IMR-90 (cell line): ENCODE results near the gene CDH12. TPM values are rescaled to one million over a fixed set of nuclear protein-coding genes. Genes with fewer than 3 reads are reported as not detected.

Experiments
- ATAC-seq: fragments of 200-7000 bp; cut with Tn5 transposase; 2 replicates; pipeline ENCODE4 v1.9.1; 2020; ENCODE audit warnings: low read depth, mild to moderate bottlenecking, moderate library complexity
- BruUV-seq: library from RNA; stranded (reverse); fragments of 400-500 nt; replicated peaks from 2 replicates; lab custom pipeline; 2021; lab: Mats Ljungman, UMichigan
- CTCF ChIA-PET: fragments of 300-600 bp; formaldehyde crosslinking; extraction: SDS; loops from one replicate; lab custom pipeline; 2021; ENCODE audit warnings: antibody characterized with exemption; lab: Yijun Ruan, JAX
- POLR2A ChIA-PET: fragments of 300-600 bp; sonication (Branson Sonifier 250); formaldehyde crosslinking; loops from one replicate; lab custom pipeline; 2022; ENCODE audit warnings: antibody characterized with exemption; ENCODE audit not compliant: unreplicated experiment; lab: Charles Lee
- DNase-seq: peaks from one replicate; pipeline ENCODE4 v3.0.0; 2013
- H2AFZ ChIP-seq: replicated peaks from 2 replicates; pipeline ENCODE3; 2013; ENCODE audit warnings: low read length, mild to moderate bottlenecking; ENCODE audit not compliant: poor library complexity
- H2AK5ac ChIP-seq: 2 replicates; pipeline ENCODE4 v1.6.1; 2013; ENCODE audit warnings: low read depth, low read length, inconsistent platforms
- H2AK9ac ChIP-seq: replicated peaks from 2 replicates; pipeline ENCODE3; 2013; ENCODE audit warnings: mild to moderate bottlenecking, low read depth, low read length, moderate library complexity; ENCODE audit not compliant: poor library complexity
- H2BK120ac ChIP-seq: 2 replicates; pipeline ENCODE4 v1.6.1; 2013; ENCODE audit warnings: low read depth, low read length, inconsistent platforms
- H2BK15ac ChIP-seq: 3 replicates; pipeline ENCODE4 v1.6.1; 2013; ENCODE audit warnings: low read depth, low read length, inconsistent platforms
- H2BK20ac ChIP-seq: 2 replicates; pipeline ENCODE4 v1.6.1; 2013; ENCODE audit warnings: low read depth, mild to moderate bottlenecking, inconsistent platforms, low read length, moderate library complexity
- H2BK5ac ChIP-seq: 2 replicates; pipeline ENCODE4 v1.6.1; 2013; ENCODE audit warnings: mild to moderate bottlenecking, low read depth, low read length, inconsistent platforms; ENCODE audit not compliant: poor library complexity, severe bottlenecking
- H3K14ac ChIP-seq: replicated peaks from 2 replicates; pipeline ENCODE4 v1.6.1; 2013; ENCODE audit warnings: low read depth, low read length, inconsistent platforms
- H3K18ac ChIP-seq: 2 replicates; pipeline ENCODE4 v1.6.1; 2013; ENCODE audit warnings: low read depth, low read length, control low read depth
- H3K23ac ChIP-seq: 2 replicates; pipeline ENCODE4 v1.6.1; 2013; ENCODE audit warnings: low read depth, low read length, inconsistent platforms
- H3K27ac ChIP-seq: 2 replicates; pipeline ENCODE4 v1.5.1; 2013; ENCODE audit warnings: mild to moderate bottlenecking, control low read depth, low read length; ENCODE audit not compliant: insufficient read depth
- H3K27me3 ChIP-seq: 2 replicates; pipeline ENCODE4 v1.6.1; 2013; ENCODE audit warnings: low read length; ENCODE audit not compliant: control insufficient read depth, insufficient read depth
- H3K36me3 ChIP-seq: 2 replicates; pipeline ENCODE4 v1.6.1; 2013; ENCODE audit warnings: low read length, mixed read lengths; ENCODE audit not compliant: control insufficient read depth, insufficient read depth
- H3K4ac ChIP-seq: 2 replicates; pipeline ENCODE4 v1.6.1; 2013; ENCODE audit warnings: low read depth, low read length, inconsistent platforms
- H3K4me1 ChIP-seq: 2 replicates; pipeline ENCODE4 v1.6.1; 2013; ENCODE audit warnings: low read length, mixed read lengths; ENCODE audit not compliant: control insufficient read depth, insufficient read depth
- H3K4me2 ChIP-seq: 2 replicates; pipeline ENCODE4 v1.6.1; 2013; ENCODE audit warnings: low read depth, mild to moderate bottlenecking, control low read depth, low read length, moderate library complexity
- H3K4me3 ChIP-seq: 2 replicates; pipeline ENCODE4 v1.5.1; 2013; ENCODE audit warnings: low read depth, mild to moderate bottlenecking, control low read depth, low read length, moderate library complexity; ENCODE audit not compliant: insufficient read depth
- H3K56ac ChIP-seq: 2 replicates; pipeline ENCODE4 v1.6.1; 2013; ENCODE audit warnings: low read length, inconsistent platforms; ENCODE audit not compliant: insufficient read depth; ENCODE audit errors: extremely low read depth
- H3K79me1 ChIP-seq, 2 experiments: 2 replicates each; pipeline ENCODE4 v1.6.1; 2013; ENCODE audit warnings: low read length in 2 of 2, inconsistent platforms in 1 of 2, low read depth in 1 of 2
- H3K9ac ChIP-seq: 2 replicates; pipeline ENCODE4 v1.6.1; 2013; ENCODE audit warnings: low read depth, low read length, control low read depth
- H3K9me1 ChIP-seq: 2 replicates; pipeline ENCODE4 v1.6.1; 2013; ENCODE audit warnings: low read length, inconsistent platforms; ENCODE audit not compliant: insufficient read depth
- H3K9me3 ChIP-seq: 2 replicates; pipeline ENCODE4 v1.6.1; 2013; ENCODE audit warnings: low read length; ENCODE audit not compliant: control insufficient read depth, insufficient read depth
- H4K20me1 ChIP-seq: 2 replicates; pipeline ENCODE4 v1.6.1; 2013; ENCODE audit warnings: low read length, inconsistent platforms; ENCODE audit not compliant: insufficient read depth
- H4K5ac ChIP-seq: 2 replicates; pipeline ENCODE4 v1.6.1; 2013; ENCODE audit warnings: mild to moderate bottlenecking, low read depth, low read length, control low read depth
- H4K8ac ChIP-seq, 2 experiments: 2 replicates each; pipeline ENCODE4 v1.6.1; 2013; ENCODE audit warnings: low read depth in 2 of 2, low read length in 2 of 2, control low read depth in 1 of 2, inconsistent platforms in 1 of 2
- H4K91ac ChIP-seq: 2 replicates; pipeline ENCODE4 v1.6.1; 2013; ENCODE audit warnings: low read depth, low read length, inconsistent platforms; ENCODE audit not compliant: insufficient read depth
- BHLHE40 ChIP-seq: fragments of 150-350 bp; IDR thresholded peaks from 2 replicates; pipeline ENCODE4 v1.6.1; 2016; ENCODE audit warnings: mild to moderate bottlenecking, low read depth, low read length
- CEBPB ChIP-seq: IDR thresholded peaks from 2 replicates; pipeline ENCODE4 v1.6.1; 2012; ENCODE audit warnings: low read depth, low read length, improper control_type of control experiment
- CHD1 ChIP-seq: IDR thresholded peaks from 2 replicates; pipeline ENCODE4 v1.6.1; 2012; ENCODE audit warnings: low read depth, low read length, improper control_type of control experiment
- ELK1 ChIP-seq: fragments of 150-350 bp; IDR thresholded peaks from 2 replicates; pipeline ENCODE4 v1.6.1; 2016; ENCODE audit warnings: low read depth, mild to moderate bottlenecking, low read length, moderate library complexity, borderline replicate concordance
- FOS ChIP-seq: fragments of 150-350 bp; IDR thresholded peaks from 2 replicates; pipeline ENCODE4 v1.6.1; 2016; ENCODE audit warnings: low read depth, low read length
- MXI1 ChIP-seq: IDR thresholded peaks from 2 replicates; pipeline ENCODE4 v1.6.1; 2012; ENCODE audit warnings: low read depth, mild to moderate bottlenecking, low read length, moderate library complexity, borderline replicate concordance
- POLR2A ChIP-seq: IDR thresholded peaks from 2 replicates; pipeline ENCODE4 v1.6.1; 2012; ENCODE audit warnings: mild to moderate bottlenecking, low read depth, low read length
- RAD21 ChIP-seq: IDR thresholded peaks from 2 replicates; pipeline ENCODE4 v1.6.1; 2012; ENCODE audit warnings: low read length, improper control_type of control experiment
- RCOR1 ChIP-seq: IDR thresholded peaks from 2 replicates; pipeline ENCODE4 v1.6.1; 2012; ENCODE audit warnings: mild to moderate bottlenecking, low read length, improper control_type of control experiment; ENCODE audit not compliant: insufficient replicate concordance
- RFX5 ChIP-seq: IDR thresholded peaks from 2 replicates; pipeline ENCODE4 v1.8.0; 2012; ENCODE audit warnings: low read depth, mild to moderate bottlenecking, low read length, moderate library complexity
- USF2 ChIP-seq: fragments of 150-350 bp; IDR thresholded peaks from 2 replicates; pipeline ENCODE4 v1.6.1; 2017; ENCODE audit warnings: mild to moderate bottlenecking, antibody characterized with exemption, low read length, low read depth
- WGBS, 2 experiments: methylation state at CpG; one replicate each; pipeline versions ENCODE4 v1.1.5 to v1.1.7; 2013; ENCODE audit warnings: missing lambda C conversion rate in 2 of 2; ENCODE audit not compliant: insufficient read length in 1 of 2; ENCODE audit errors: extremely low coverage in 2 of 2; 5-methylcytosine and 5-hydroxymethylcytosine counted together
- dilution Hi-C: fragments of 300-500 bp; cut with HindIII; formaldehyde crosslinking; loops from one replicate; pipeline ENCODE4 v1.14.3; 2018; ENCODE audit warnings: low sequenced_read_pairs; ENCODE audit not compliant: unreplicated experiment
- in situ Hi-C: fragments of 300-500 bp; cut with MboI; formaldehyde crosslinking; loops from 3 replicates; pipeline ENCODE4 v1.14.3; 2019; ENCODE audit warnings: low sequenced_read_pairs, inconsistent platforms, mixed read lengths
- intact Hi-C: fragments of 100-400 bp; cut with micrococcal nuclease; formaldehyde crosslinking; loops from 2 replicates; pipeline ENCODE4 v1.10.0; 2022
- polyA plus RNA-seq, 3 experiments: library from polyadenylated mRNA; depleted of rRNA; stranded (reverse); fragments of >200 nt; gene quantifications; 2 replicates each; pipeline ENCODE4 v1.2.3, GENCODE V29; 2012; ENCODE audit warnings: low replicate concordance in 1 of 3
- total RNA-seq: library from RNA; depleted of rRNA; stranded (reverse); fragments of >200 nt; gene quantifications from 2 replicates; pipeline ENCODE4 v1.2.3, GENCODE V29; 2012

Gene CDH12
- total and polyA plus RNA-seq, 2 of the 4 experiments (the other 2 are of a cell fraction) = not detected

- dilution Hi-C loops = no loop called here
- WGBS, 2 experiments = no CpG with 5 or more reads among the region's 3 CpGs
- POLR2A ChIA-PET = no interaction called here
Measured at GRCh38 chr5:22521521-22521920, 331.6 kb downstream of the CDH12 start.

More at GRCh38 chr5:22521521-22521920, 331.6 kb downstream of the CDH12 start:
- no peak overlapping the region for H2AFZ ChIP-seq
- no peak overlapping the region for H2BK120ac ChIP-seq
- no peak overlapping the region for H4K8ac ChIP-seq
- no peaks in the 10 kb centered on the region for H3K9me3 ChIP-seq
- ATAC-seq (no peak), DNase-seq (no peak)
- H2BK5ac ChIP-seq = no peak overlapping the region
- no TSS peak for BruUV-seq
- H3K79me1 ChIP-seq = no peaks in the 10 kb centered on the region
- H3K4me3 ChIP-seq = no peak overlapping the region
- H3K27me3 ChIP-seq = no peaks in the 10 kb centered on the region
- CTCF ChIA-PET = no interaction called here
- H3K36me3 ChIP-seq = no peaks in the 10 kb centered on the region
- no peak overlapping the region for H3K4ac ChIP-seq
- no peak overlapping the region for H3K23ac ChIP-seq
- no peak for TF ChIP-seq RAD21
- no peak for TF ChIP-seq CEBPB
- no peak for TF ChIP-seq MXI1
- no peak for TF ChIP-seq POLR2A
- no peak for TF ChIP-seq CHD1
- no peak for TF ChIP-seq ELK1
- TF ChIP-seq BHLHE40 = no peak
- TF ChIP-seq RFX5 = no peak
- TF ChIP-seq FOS = no peak
- no peak for TF ChIP-seq RCOR1
- no peak for TF ChIP-seq USF2
- H3K4me2 ChIP-seq = no peak overlapping the region
- H3K56ac ChIP-seq = no peak overlapping the region
- no peak overlapping the region for H3K27ac ChIP-seq
- H2AK9ac ChIP-seq = no peak overlapping the region
- in situ Hi-C loops = no loop called here
- H3K18ac ChIP-seq = no peak overlapping the region
- H2AK5ac ChIP-seq = no peak overlapping the region
- H3K9me1 ChIP-seq = no peaks in the 10 kb centered on the region
- H3K4me1 ChIP-seq = no peaks in the 10 kb centered on the region
- no peak overlapping the region for H2BK15ac ChIP-seq
- H3K14ac ChIP-seq = no peak overlapping the region
- H4K20me1 ChIP-seq = no peaks in the 10 kb centered on the region
- H2BK20ac ChIP-seq = no peak overlapping the region
- intact Hi-C loops = no loop called here
- no peak overlapping the region for H4K91ac ChIP-seq
- no peak overlapping the region for H3K9ac ChIP-seq
- H4K5ac ChIP-seq = no peak overlapping the region
